ENCODE data around the gene SCYL1.

SCYL1 gene

DNA sequence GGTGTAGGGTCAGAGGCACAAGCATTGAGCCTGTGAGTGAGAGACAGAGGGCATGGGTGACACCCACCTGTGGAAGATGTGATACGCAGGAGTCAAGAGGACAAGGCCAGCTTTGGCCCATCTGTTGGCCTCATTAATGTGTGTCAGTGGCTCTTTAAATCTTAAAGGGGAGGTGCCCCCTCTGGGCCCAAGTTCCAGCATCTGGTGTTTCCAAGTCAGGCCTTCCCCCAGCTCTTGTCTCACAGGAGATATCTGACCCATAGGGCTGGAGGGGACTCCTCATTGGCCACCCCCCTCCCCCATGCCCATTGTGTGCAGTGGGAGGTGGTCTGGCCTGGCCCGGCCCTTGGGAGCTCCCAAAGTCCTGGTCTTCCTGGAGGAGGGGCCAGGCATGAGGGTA is 61.8 kb downstream of the SCYL1 start:
- Mint-ChIP-seq H3K4me3 (no peak overlapping the region), H3K9me3 (no peaks in the 10 kb centered on the region), H3K27me3 (ENCODE audit: low read depth) (peaks cover 24% of the 10 kb centered on the region), H3K4me1 (peaks cover 27% of the 10 kb centered on the region), H3K36me3 (ENCODE audit: low read depth) (peaks cover 4% of the 10 kb centered on the region), H3K27ac (no peak overlapping the region)
- TF ChIP-seq, protein P1, sequence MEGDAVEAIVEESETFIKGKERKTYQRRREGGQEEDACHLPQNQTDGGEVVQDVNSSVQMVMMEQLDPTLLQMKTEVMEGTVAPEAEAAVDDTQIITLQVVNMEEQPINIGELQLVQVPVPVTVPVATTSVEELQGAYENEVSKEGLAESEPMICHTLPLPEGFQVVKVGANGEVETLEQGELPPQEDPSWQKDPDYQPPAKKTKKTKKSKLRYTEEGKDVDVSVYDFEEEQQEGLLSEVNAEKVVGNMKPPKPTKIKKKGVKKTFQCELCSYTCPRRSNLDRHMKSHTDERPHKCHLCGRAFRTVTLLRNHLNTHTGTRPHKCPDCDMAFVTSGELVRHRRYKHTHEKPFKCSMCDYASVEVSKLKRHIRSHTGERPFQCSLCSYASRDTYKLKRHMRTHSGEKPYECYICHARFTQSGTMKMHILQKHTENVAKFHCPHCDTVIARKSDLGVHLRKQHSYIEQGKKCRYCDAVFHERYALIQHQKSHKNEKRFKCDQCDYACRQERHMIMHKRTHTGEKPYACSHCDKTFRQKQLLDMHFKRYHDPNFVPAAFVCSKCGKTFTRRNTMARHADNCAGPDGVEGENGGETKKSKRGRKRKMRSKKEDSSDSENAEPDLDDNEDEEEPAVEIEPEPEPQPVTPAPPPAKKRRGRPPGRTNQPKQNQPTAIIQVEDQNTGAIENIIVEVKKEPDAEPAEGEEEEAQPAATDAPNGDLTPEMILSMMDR (IDR thresholded peaks at IDR 0.05; ENCODE audit: unreplicated experiment in 3 of 3) = no peak
